ENCODE measurements around the gene JAML.

- TF ChIP-seq CTCF (conservative IDR thresholded peaks at IDR 0.05; ENCODE audit: low read length) (no peak), EZH2phosphoT487 (IDR thresholded peaks at IDR 0.05; ENCODE audit: borderline replicate concordance) (no peak)
These were observed 22.2 kb upstream of the JAML start for GRCh38 chr11:118247041-118247440.
